Mesendoderm (in vitro differentiated cells): ENCODE results near the gene PPP6R3. TPM values are rescaled to one million over a fixed set of nuclear protein-coding genes. Genes with fewer than 3 reads are reported as not detected.

ENCODE experiments used
- DNase-seq: peaks from one replicate; pipeline ENCODE4 v3.0.0; 2013
- H2AK5ac ChIP-seq: 2 replicates; pipeline ENCODE4 v1.6.1; 2013; ENCODE audit warnings: low read length, inconsistent platforms
- H2BK120ac ChIP-seq: 2 replicates; pipeline ENCODE4 v1.6.1; 2013; ENCODE audit warnings: low read depth, mild to moderate bottlenecking, low read length, moderate library complexity, mixed read lengths
- H2BK15ac ChIP-seq: replicated peaks from 2 replicates; pipeline ENCODE4 v1.6.1; 2013; ENCODE audit warnings: low read depth, mild to moderate bottlenecking, moderate library complexity
- H2BK5ac ChIP-seq: 2 replicates; pipeline ENCODE4 v1.6.1; 2013; ENCODE audit warnings: low read length, inconsistent platforms
- H3K18ac ChIP-seq: 2 replicates; pipeline ENCODE4 v1.6.1; 2013; ENCODE audit warnings: mild to moderate bottlenecking, low read length, mixed read lengths
- H3K23ac ChIP-seq: one replicate; pipeline ENCODE4 v1.6.1; 2013; ENCODE audit warnings: low read length
- H3K27ac ChIP-seq: 2 replicates; pipeline ENCODE4 v1.5.1; 2013; ENCODE audit warnings: low read depth, mild to moderate bottlenecking, inconsistent platforms, low read length, moderate library complexity
- H3K27me3 ChIP-seq: 2 replicates; pipeline ENCODE4 v1.6.1; 2013; ENCODE audit warnings: low read length, control low read depth, mild to moderate bottlenecking, inconsistent platforms; ENCODE audit not compliant: insufficient read depth, poor library complexity
- H3K36me3 ChIP-seq: 2 replicates; pipeline ENCODE4 v1.6.1; 2013; ENCODE audit warnings: low read length, inconsistent platforms; ENCODE audit not compliant: control insufficient read depth, insufficient read depth
- H3K4ac ChIP-seq: one replicate; pipeline ENCODE4 v1.6.1; 2013; ENCODE audit warnings: low read depth, mild to moderate bottlenecking, low read length, moderate library complexity
- H3K4me1 ChIP-seq: 2 replicates; pipeline ENCODE4 v1.6.1; 2013; ENCODE audit warnings: low read depth, low read length, inconsistent platforms; ENCODE audit not compliant: control insufficient read depth
- H3K4me2 ChIP-seq: 2 replicates; pipeline ENCODE4 v1.6.1; 2013; ENCODE audit warnings: low read length
- H3K4me3 ChIP-seq: 2 replicates; pipeline ENCODE4 v1.5.1; 2013; ENCODE audit warnings: mild to moderate bottlenecking, low read length
- H3K56ac ChIP-seq: one replicate; pipeline ENCODE4 v1.6.1; 2013; ENCODE audit warnings: low read length
- H3K79me1 ChIP-seq: 2 replicates; pipeline ENCODE4 v1.6.1; 2013; ENCODE audit warnings: low read length, inconsistent platforms
- H3K79me2 ChIP-seq: 2 replicates; pipeline ENCODE4 v1.6.1; 2013; ENCODE audit warnings: mild to moderate bottlenecking, low read length; ENCODE audit not compliant: control insufficient read depth, insufficient read depth
- H3K9ac ChIP-seq: 2 replicates; pipeline ENCODE4 v1.6.1; 2013; ENCODE audit warnings: low read length, inconsistent platforms
- H4K5ac ChIP-seq: one replicate; pipeline ENCODE4 v1.6.1; 2013; ENCODE audit warnings: low read length
- H4K8ac ChIP-seq: one replicate; pipeline ENCODE4 v1.6.1; 2013; ENCODE audit warnings: low read depth, mild to moderate bottlenecking, control low read depth, low read length, moderate library complexity
- WGBS: extraction: QIAGEN DNeasy Blood & Tissue Kit; methylation state at CpG from one replicate; pipeline ENCODE4 v1.1.7; 2013; ENCODE audit warnings: low lambda C conversion rate, missing lambda C conversion rate; ENCODE audit not compliant: insufficient coverage; ENCODE audit errors: extremely low coverage; 5-methylcytosine and 5-hydroxymethylcytosine counted together
- small RNA-seq: library from polyadenylated mRNA; stranded (forward); fragments of <200 nt; extraction: miRNeasy Mini kit (QIAGEN cat#:217004); gene quantifications from one replicate; pipeline ENCODE3, GENCODE V24; 2013; ENCODE audit not compliant: insufficient read depth

The PPP6R3 gene

GRCh38 chr11:68661697-68662603, 201.4 kb downstream of the PPP6R3 start:
- no peaks in the 10 kb centered on the region for H3K79me1 ChIP-seq
- no peak overlapping the region for H3K9ac ChIP-seq
- no peak overlapping the region for H4K8ac ChIP-seq
- no peak overlapping the region for H3K4me3 ChIP-seq
- no peak overlapping the region for H4K5ac ChIP-seq
- no peak overlapping the region for H3K4me2 ChIP-seq
- no peak overlapping the region for H2AK5ac ChIP-seq
- H2BK15ac ChIP-seq, result no peak overlapping the region
- no peak overlapping the region for H3K56ac ChIP-seq
- H3K36me3 ChIP-seq, result no peaks in the 10 kb centered on the region
- H2BK120ac ChIP-seq, result no peak overlapping the region
- DNase-seq, result no peak
- no peaks in the 10 kb centered on the region for H3K79me2 ChIP-seq
- no peak overlapping the region for H3K27ac ChIP-seq
- no peak overlapping the region for H3K18ac ChIP-seq
- H3K4ac ChIP-seq, result no peak overlapping the region
- no peaks in the 10 kb centered on the region for H3K27me3 ChIP-seq
- no peaks in the 10 kb centered on the region for H3K4me1 ChIP-seq
- no CpG with 5 or more reads among the region's 18 CpGs for WGBS
- no peak overlapping the region for H2BK5ac ChIP-seq
- no peak overlapping the region for H3K23ac ChIP-seq

DNA sequence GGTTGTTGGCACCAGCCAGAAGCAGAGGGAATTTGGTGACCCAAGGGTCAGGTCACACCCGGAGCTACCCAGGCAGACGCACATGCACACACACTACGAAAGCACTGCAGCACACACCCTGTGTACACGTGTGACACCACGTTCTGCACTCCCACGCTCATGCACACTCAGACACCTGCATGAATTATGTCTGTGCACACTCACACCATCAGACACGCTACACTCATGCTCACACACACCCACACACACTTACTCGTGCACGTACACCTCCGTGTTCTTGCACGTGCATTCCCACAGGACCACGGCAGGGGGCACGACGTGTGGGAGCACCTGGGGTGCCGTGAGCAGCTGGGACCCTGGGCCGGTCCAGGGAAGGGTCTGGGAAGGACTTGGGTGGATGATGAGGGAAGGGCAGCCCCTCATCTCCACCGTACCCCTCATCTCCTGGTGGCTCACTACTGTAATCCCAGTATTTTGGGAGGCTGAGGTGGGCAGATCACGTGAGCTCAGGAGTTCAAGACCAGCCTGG, 203.0 kb downstream of the PPP6R3 start:
- Histone ChIP-seq H3K27me3 (no peaks in the 10 kb centered on the region), H3K36me3 (no peaks in the 10 kb centered on the region), H3K18ac (no peak overlapping the region), H2BK15ac (no peak overlapping the region), H2BK5ac (no peak overlapping the region), H2BK120ac (no peak overlapping the region), H3K27ac (no peak overlapping the region), H3K4me1 (no peaks in the 10 kb centered on the region), H3K79me2 (no peaks in the 10 kb centered on the region), H3K56ac (no peak overlapping the region), H3K4me2 (no peak overlapping the region), H3K4ac (no peak overlapping the region), H4K8ac (no peak overlapping the region), H4K5ac (no peak overlapping the region), H3K23ac (no peak overlapping the region), H3K4me3 (no peak overlapping the region), H2AK5ac (no peak overlapping the region), H3K9ac (no peak overlapping the region), H3K79me1 (no peaks in the 10 kb centered on the region)
- WGBS, result no CpG with 5 or more reads among the region's 18 CpGs
- no peak for DNase-seq

DNA sequence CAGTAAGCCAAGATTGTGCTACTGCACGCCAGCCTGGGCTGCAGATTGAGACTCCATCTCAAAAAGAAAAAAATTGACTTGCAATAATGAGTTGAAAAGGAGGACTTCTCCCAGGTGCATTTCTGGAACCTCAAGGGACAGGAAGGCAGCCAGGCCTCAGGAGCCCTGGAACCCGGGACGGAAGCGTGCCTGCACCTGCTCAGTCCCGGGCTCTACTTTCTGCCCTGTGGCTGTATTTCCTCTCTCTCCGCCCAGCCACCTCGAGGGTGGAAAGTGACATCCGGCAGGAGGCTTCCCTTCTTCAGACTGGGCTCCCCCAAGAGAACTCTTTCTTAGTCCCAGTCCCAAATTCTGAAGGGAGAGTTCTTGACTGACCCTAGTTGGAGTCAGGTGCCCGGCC, 203.6 kb downstream of the PPP6R3 start:
- H2AK5ac ChIP-seq, result no peak overlapping the region
- H3K4me2 ChIP-seq, result no peak overlapping the region
- H3K4ac ChIP-seq, result no peak overlapping the region
- H3K36me3 ChIP-seq, result no peaks in the 10 kb centered on the region
- H3K4me1 ChIP-seq, result no peaks in the 10 kb centered on the region
- no CpG with 5 or more reads among the region's 9 CpGs for WGBS
- H3K23ac ChIP-seq, result no peak overlapping the region
- H4K8ac ChIP-seq, result no peak overlapping the region
- H3K79me1 ChIP-seq, result no peaks in the 10 kb centered on the region
- no peak overlapping the region for H3K18ac ChIP-seq
- no peak overlapping the region for H2BK120ac ChIP-seq
- no peak overlapping the region for H3K56ac ChIP-seq
- no peak overlapping the region for H3K9ac ChIP-seq
- H2BK5ac ChIP-seq, result no peak overlapping the region
- no peak overlapping the region for H2BK15ac ChIP-seq
- H3K79me2 ChIP-seq, result no peaks in the 10 kb centered on the region
- DNase-seq, result no peak
- H3K27ac ChIP-seq, result no peak overlapping the region
- no peaks in the 10 kb centered on the region for H3K27me3 ChIP-seq
- H3K4me3 ChIP-seq, result no peak overlapping the region
- no peak overlapping the region for H4K5ac ChIP-seq

- Histone ChIP-seq H2BK15ac (no peak overlapping the region), H3K4me3 (no peak overlapping the region), H3K27me3 (no peaks in the 10 kb centered on the region), H2BK120ac (no peak overlapping the region), H3K36me3 (no peaks in the 10 kb centered on the region), H2AK5ac (no peak overlapping the region), H4K8ac (no peak overlapping the region), H3K23ac (no peak overlapping the region), H3K79me1 (no peaks in the 10 kb centered on the region), H3K9ac (no peak overlapping the region), H2BK5ac (no peak overlapping the region), H3K4me1 (no peaks in the 10 kb centered on the region), H3K56ac (no peak overlapping the region), H3K4me2 (no peak overlapping the region), H3K27ac (no peak overlapping the region), H3K18ac (no peak overlapping the region), H4K5ac (no peak overlapping the region), H3K4ac (no peak overlapping the region), H3K79me2 (no peaks in the 10 kb centered on the region)
- no peak for DNase-seq
- WGBS, result no CpG with 5 or more reads among the region's 7 CpGs
Measured at GRCh38 chr11:68664906-68665305, 204.4 kb downstream of the PPP6R3 start.

Small RNAs within 50 kb of the gene (small RNA-seq; reads per million reads assigned to genes)
- gene NDUFA3P2, result not detected
